ENCODE results near the gene CPSF4.
"Not testable (repeated sequence)": the region's sequence is repeated elsewhere in the genome, so short reads cannot be mapped to it uniquely, and the experiment has no call there.

The CPSF4 gene

DNA sequence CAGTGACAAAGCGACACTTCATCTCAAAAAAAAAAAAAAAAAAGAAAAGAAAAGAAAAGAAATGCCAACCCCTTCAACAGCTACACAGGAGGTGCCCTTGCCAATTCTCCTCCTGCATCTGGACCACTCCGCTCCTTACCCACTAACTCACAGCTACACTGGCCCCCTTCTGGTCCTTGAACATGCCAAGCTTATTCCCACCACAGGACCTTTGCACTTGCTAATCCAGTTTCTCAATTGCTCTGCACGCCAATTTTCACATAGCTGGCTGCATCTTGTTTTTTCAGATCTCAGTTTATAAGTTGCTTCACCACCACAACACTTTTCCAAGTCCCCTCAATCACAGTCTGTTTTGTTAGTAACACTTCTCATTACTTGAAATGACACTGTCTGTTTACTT, 35.9 kb upstream of the CPSF4 start:
- Mint-ChIP-seq H3K4me3 (no peak overlapping the region), H3K27me3 (no peaks in the 10 kb centered on the region), H3K4me1 (ENCODE audit: low read depth) (peaks cover 34% of the 10 kb centered on the region), H3K9me3 (ENCODE audit: low read depth) (no peaks in the 10 kb centered on the region), H3K27ac (peak overlapping the region; percentile 4), H3K36me3 (peaks cover 6% of the 10 kb centered on the region)

DNA sequence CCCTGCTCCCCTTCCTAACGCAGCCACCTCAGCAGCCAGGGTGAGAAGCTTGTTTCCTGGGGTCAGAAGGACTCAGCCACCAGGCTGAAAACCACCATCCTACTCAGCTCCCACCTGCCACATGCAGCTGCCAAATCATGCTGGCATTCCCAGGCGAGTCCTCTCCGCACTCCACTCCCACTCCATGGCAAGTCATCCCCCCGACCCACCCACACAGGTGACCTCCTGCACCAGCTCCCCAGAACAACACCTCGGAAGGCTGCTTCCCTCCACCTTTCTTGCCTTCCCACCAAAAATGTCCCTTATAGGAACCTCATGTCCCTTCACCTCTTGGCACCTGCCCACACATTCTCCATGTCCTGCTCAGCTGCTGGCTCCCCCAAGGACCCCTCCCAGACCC, 35.0 kb upstream of the CPSF4 start:
- Mint-ChIP-seq H3K4me3 (no peak overlapping the region), H3K36me3 (peaks cover 5% of the 10 kb centered on the region), H3K27me3 (no peaks in the 10 kb centered on the region), H3K9me3 (ENCODE audit: low read depth) (no peaks in the 10 kb centered on the region), H3K27ac (peak overlapping the region; percentile 77), H3K4me1 (ENCODE audit: low read depth) (peaks cover 34% of the 10 kb centered on the region)

DNA sequence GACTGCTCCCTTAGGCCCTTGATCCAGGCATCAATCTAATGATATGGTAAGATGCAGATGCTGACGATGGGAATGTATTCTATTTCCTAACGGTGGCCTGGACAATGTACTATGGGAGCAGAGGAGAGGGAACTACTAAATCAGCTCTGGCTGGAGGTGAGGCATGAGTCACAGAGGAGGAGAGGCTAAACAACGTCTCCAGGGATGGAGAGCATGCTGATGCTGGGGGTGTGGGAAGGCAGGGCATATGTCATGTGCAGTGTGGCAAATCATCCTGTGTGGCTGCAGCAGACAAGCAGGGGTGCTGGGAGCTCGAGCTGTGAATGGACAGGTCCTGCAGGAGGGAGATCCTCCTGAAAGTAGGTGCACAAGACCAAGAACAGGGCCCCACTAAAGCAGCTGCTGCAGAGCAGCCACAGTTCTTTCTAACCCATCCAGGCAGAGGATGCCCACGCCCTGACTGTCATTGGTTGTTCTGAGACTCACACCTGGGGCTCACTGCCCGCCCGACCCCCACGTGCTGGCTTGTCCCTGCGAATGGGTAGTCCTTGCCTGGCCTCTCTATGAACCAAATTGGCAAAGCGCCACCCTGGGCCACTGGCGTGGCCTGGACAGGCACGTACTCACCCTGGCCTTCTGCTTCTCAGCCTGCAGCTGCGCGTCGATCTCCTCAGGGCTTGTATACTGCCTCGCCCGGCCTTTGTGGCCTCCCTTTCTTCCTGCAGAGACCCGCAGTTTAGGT, 34.3 kb upstream of the CPSF4 start:
- Mint-ChIP-seq H3K4me3 (no peak overlapping the region), H3K9me3 (ENCODE audit: low read depth) (no peaks in the 10 kb centered on the region), H3K4me1 (ENCODE audit: low read depth) (peaks cover 34% of the 10 kb centered on the region), H3K27ac (peak overlapping the region; percentile 77), H3K27me3 (no peaks in the 10 kb centered on the region), H3K36me3 (peaks cover 4% of the 10 kb centered on the region)

DNA sequence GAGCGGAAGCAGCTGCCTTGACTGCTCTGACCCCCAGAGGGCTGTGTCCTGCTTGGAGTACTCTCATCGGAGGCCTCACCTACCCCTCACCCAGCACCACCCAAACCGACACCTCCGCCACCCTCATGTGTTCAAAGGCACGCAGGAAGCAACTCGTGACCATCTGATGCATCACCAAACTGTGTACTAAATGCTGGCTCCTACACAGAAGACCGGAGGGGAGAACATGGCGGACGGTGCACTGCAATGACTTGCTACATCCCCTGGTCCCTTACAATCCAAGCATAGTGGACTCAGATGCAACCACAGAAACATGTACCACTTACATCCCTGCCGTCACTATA, 33.8 kb upstream of the CPSF4 start:
- peak overlapping the region; percentile 28 for H3K27ac Mint-ChIP-seq
- peaks cover 37% of the 10 kb centered on the region for H3K4me1 Mint-ChIP-seq (ENCODE audit: low read depth)
- H3K4me3 Mint-ChIP-seq: no peak overlapping the region
- no peaks in the 10 kb centered on the region for H3K9me3 Mint-ChIP-seq (ENCODE audit: low read depth)
- no peaks in the 10 kb centered on the region for H3K27me3 Mint-ChIP-seq
- peaks cover 4% of the 10 kb centered on the region for H3K36me3 Mint-ChIP-seq

DNA sequence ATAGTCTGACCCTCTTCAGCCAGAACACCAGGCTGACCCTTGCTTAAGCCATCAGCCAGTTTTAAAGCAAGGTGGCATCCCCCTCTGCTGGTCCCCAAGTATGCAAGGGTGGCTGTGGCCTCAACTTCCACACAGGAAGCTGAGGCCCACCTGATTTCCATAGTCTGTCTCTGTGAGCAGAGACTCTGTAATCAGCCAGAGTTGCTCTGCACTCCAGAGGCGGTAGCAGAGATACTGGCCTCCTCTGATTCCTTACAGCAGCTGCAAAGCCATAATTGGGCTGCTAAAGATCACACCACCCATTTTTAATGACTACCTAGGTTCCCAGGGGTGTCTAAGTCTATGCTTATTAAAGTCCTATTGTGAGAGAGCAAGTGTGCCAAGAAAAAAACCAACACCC, 32.2 kb upstream of the CPSF4 start:
- Mint-ChIP-seq H3K27ac (peak overlapping the region; percentile 99), H3K36me3 (peaks cover 4% of the 10 kb centered on the region), H3K4me3 (peak overlapping the region; percentile 97), H3K9me3 (ENCODE audit: low read depth) (no peaks in the 10 kb centered on the region), H3K27me3 (no peaks in the 10 kb centered on the region), H3K4me1 (ENCODE audit: low read depth) (peaks cover 49% of the 10 kb centered on the region)

DNA sequence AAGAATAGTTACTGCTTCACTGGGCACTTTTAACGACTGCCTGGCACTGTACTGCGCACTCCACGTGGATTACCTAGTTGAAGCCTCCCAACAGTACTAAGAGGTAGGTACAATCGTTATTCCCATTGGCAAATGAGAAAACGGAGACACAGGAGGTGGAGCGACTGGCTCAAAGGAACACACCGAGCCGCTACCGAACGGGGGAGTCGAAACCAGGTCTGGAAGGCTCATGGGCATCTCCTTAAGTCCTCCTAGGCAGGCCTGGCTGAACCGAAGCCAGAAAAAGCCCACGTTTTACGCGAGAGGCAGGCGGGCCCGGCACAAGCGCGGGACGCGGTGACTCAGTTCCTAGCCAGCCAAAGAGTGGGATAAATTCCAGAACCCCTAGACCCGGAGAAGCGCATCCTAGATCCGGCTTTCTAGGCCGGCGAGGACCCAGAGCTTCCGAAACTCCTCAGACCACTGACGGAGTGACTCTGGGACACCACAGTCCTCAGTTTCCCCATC, 30.8 kb upstream of the CPSF4 start:
- Mint-ChIP-seq H3K4me3 (peak overlapping the region; percentile 97), H3K9me3 (ENCODE audit: low read depth) (no peaks in the 10 kb centered on the region), H3K36me3 (peaks cover 2% of the 10 kb centered on the region), H3K4me1 (ENCODE audit: low read depth) (peaks cover 54% of the 10 kb centered on the region), H3K27ac (peak overlapping the region; percentile 99), H3K27me3 (no peaks in the 10 kb centered on the region)

DNA sequence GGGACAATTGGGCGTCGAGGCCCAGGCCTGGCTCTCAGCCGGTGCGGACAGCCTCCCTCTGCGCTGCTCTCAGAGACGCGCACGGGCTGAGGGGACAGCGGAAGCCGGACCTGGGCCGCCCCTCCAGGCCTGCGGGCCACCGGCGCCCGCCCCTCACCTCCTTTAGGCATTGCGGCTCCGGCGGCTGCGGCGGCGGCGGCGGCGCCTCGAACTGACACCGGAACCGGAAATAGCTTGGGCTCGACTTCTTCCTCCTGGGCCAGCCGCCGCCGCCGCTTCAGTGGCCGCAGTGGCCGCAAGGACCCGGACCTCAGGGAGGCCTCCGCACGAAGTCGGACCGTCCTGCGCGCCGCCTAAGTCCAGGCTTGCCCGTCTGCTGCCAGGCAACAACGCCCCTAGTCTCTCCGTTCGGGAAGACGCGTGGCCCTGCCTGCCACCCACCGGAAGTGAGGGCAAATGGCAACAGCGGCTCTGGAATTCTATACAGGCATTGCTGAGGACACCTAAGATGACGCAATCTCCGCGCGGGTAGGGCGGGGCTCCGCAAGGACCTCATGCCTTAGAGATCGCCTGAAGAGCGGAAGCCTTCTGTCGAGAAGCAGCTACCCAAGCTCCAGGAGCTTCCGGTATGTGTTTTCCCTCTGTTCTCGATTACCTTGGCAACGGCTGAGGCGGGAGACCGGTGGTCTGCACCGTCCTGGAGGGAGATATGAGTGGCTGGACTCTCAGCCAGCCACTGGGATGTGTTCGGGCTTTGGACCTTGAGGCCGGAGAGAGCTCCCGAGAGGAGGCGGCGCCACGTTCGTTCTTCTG, 30.2 kb upstream of the CPSF4 start, which contains the start of the genes BUD31 and PDAP1:
BUD31 (plus strand) TSS at position 591 of the 813 bp plus-strand sequence. CDS start 2,124 bp downstream, outside the sequence.
PDAP1 (minus strand) TSS at position 219 of the 813 bp plus-strand sequence; CDS start at position 170, 49 bp downstream.
- Mint-ChIP-seq H3K4me3 (peak within 1 kb of the TSS; percentile 97), H3K27ac (peak within 1 kb of the TSS; percentile 99), H3K36me3 (peaks cover 2% of the 10 kb centered on the region), H3K9me3 (ENCODE audit: low read depth) (no peaks in the 10 kb centered on the region), H3K4me1 (ENCODE audit: low read depth) (peaks cover 56% of the 10 kb centered on the region), H3K27me3 (no peaks in the 10 kb centered on the region)

DNA sequence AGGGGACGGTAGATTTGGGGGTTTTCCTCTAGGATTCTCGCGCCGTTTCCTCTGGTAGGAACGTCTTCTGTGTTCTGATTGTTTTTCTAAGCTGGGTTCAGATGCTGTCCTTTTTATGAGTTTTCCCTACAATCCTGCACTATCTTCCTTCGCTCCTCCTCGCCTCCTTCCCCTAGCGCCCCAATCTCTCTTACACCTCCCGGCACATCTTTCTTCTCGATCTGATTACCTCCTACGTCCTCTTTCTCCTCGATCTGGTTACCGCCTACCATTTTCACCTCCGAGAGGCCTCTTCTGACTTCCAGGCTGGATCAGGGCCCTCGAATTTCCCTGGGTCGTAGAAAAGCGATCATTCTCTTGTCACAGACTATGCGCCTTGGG, 29.6 kb upstream of the CPSF4 start:
- H3K27ac Mint-ChIP-seq: peak overlapping the region; percentile 99
- H3K4me1 Mint-ChIP-seq (ENCODE audit: low read depth): peaks cover 51% of the 10 kb centered on the region
- peak overlapping the region; percentile 97 for H3K4me3 Mint-ChIP-seq
- no peaks in the 10 kb centered on the region for H3K9me3 Mint-ChIP-seq (ENCODE audit: low read depth)
- peaks cover 2% of the 10 kb centered on the region for H3K36me3 Mint-ChIP-seq
- H3K27me3 Mint-ChIP-seq: no peaks in the 10 kb centered on the region

DNA sequence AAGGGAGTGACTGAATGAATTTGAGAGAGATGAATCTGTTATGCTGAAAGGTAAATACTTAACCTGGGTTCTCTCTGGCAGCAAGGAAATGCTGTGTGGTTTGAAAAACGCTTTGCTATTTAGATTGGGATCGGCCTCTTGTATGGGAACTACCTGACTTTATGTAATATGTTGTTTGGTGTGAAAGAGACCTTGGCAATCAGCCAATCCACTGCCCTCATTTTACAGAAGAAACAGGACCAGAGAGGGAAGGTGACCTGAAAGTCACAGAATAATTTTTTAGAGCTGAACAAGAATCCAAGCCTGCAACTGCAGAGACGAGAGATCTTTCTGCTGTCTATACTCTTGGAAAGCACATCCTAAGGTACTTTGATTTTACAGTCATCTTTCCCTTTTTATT, 28.9 kb upstream of the CPSF4 start:
- H3K27ac Mint-ChIP-seq: peak overlapping the region; percentile 99
- no peaks in the 10 kb centered on the region for H3K27me3 Mint-ChIP-seq
- peak overlapping the region; percentile 97 for H3K4me3 Mint-ChIP-seq
- H3K9me3 Mint-ChIP-seq (ENCODE audit: low read depth): no peaks in the 10 kb centered on the region
- peaks cover 2% of the 10 kb centered on the region for H3K36me3 Mint-ChIP-seq
- H3K4me1 Mint-ChIP-seq (ENCODE audit: low read depth): peaks cover 50% of the 10 kb centered on the region

DNA sequence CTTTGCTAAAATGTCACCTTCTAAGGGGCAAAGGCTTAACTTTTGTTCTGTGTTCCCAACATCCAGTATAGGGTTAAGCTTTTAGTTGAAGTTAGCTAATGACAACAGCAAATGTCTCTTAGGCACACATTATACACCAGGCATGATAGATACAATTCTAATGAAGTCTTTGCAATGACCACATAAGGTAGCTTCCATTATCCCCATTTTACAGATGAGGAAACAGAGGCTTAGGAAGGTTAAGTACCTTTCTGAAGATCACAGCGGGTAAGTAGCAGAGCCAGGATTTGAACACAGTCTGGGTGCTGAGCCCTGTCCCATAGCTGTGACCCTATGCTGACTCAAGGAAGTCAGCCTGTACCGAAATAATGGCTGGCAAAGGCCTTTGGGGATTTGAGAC, 28.1 kb upstream of the CPSF4 start:
- peaks cover 2% of the 10 kb centered on the region for H3K36me3 Mint-ChIP-seq
- no peaks in the 10 kb centered on the region for H3K9me3 Mint-ChIP-seq (ENCODE audit: low read depth)
- peak overlapping the region; percentile 97 for H3K4me3 Mint-ChIP-seq
- peak overlapping the region; percentile 71 for H3K27ac Mint-ChIP-seq
- peaks cover 45% of the 10 kb centered on the region for H3K4me1 Mint-ChIP-seq (ENCODE audit: low read depth)
- H3K27me3 Mint-ChIP-seq: no peaks in the 10 kb centered on the region

DNA sequence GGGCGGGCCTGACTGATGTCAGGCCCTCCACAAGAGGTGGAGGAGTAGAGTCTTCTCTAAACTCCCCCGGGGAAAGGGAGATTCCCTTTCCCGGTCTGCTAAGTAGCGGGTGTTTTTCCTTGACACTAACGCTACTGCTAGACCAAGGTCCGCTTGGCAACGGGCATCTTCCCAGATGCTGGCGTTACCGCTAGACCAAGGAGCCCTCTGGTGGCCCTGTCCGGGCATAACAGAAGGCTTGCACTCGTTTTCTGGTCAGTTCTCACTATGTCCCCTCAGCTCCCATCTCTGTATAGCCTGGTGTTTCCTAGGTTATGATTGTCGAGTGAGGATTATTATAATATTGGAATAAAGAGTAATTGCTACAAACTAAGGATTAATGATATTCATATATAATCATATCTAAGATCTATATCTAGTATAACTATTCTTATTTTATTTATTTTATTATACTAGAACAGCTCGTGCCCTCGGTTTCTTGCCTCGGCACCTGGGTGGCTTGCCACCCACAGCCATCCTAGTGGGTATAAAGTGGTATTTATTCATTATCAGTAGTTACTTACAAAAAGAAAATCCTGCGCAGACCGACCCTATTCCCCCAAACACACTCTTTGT, 23.1 kb upstream of the CPSF4 start:
- H3K4me1 Mint-ChIP-seq (ENCODE audit: low read depth): peaks cover 24% of the 10 kb centered on the region
- not testable (repeated sequence) for H3K27me3 Mint-ChIP-seq; H3K36me3 Mint-ChIP-seq; H3K4me3 Mint-ChIP-seq; H3K9me3 Mint-ChIP-seq (ENCODE audit: low read depth); H3K27ac Mint-ChIP-seq

DNA sequence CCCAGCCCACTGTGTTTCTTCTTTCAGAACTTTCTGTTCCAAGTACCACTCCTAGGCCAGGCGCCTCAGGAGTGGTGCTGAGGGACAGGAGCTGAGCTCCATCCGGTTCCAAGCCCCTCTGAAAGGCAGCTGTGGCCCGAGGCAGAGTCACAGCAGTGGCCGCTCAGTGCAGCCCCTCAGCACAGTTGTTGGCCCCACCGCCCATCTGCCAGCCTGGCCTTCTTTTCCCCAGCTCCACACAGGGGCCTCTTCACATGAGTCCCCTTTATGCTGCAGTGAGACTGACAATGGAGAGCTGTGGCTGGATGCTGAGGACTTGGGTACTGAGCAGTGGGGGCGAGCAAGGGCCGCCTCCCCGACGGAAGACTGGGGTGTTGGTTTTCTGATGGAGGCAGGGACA, 20.5 kb upstream of the CPSF4 start:
- Mint-ChIP-seq H3K27ac (no peak overlapping the region), H3K27me3 (no peaks in the 10 kb centered on the region), H3K9me3 (ENCODE audit: low read depth) (no peaks in the 10 kb centered on the region), H3K4me1 (ENCODE audit: low read depth) (peaks cover 7% of the 10 kb centered on the region), H3K4me3 (no peak overlapping the region), H3K36me3 (peaks cover 3% of the 10 kb centered on the region)

DNA sequence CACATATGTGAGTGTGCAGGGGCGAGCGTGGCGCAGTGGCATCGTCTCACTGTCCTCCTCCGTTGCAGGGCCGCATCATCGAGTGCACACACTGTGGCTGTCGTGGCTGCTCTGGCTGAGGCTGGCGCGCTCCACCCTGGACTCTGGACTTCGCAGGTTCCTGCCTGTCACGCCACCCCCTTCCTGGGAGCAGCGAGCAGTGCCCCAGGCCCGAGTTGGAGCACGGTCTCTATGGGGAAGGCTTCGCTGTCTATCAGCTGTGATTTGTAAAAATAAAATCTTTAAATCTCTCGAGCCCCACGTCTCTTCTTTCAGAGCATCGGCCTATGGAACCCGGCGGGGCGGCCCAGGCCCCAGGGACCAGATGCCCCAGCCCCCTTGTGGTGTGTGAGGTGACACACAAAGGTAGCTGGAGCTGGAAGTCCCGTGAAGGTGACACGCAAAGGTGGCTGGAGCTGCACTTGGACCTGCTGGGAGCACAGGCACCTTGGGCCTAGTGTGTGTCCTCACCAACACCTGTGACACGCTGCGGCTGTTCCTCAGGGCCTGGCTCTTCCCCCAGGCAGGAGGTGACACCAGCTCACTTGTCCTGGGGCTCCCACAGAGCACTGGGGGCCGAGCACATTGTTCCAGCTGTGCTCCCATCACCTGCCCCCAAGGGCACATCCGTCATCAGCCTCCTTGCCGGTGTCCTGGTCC, 19.3 kb upstream of the CPSF4 start:
- Mint-ChIP-seq H3K36me3 (peaks cover 3% of the 10 kb centered on the region), H3K9me3 (ENCODE audit: low read depth) (no peaks in the 10 kb centered on the region), H3K4me1 (ENCODE audit: low read depth) (peaks cover 6% of the 10 kb centered on the region), H3K27me3 (no peaks in the 10 kb centered on the region), H3K4me3 (no peak overlapping the region), H3K27ac (no peak overlapping the region)

DNA sequence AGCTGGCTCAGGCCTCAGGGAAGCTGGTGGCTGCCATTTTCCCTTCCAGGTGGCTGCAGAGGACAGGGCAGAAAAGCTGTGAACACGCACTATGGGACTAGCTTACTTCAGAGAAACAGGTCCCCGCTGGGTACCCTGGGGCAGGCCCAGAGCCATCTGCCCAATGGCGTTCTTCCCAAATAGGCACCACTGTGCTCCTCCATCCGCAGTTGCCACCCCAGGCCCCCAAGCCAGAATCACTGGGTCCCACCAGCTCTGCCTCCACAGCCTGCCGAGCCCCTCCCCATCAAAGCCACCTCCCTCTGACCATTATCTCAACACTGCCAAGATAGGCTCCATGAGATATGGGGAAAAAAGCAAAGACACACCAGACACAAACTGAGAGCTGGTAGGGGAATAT, 18.5 kb upstream of the CPSF4 start:
- no peaks in the 10 kb centered on the region for H3K27me3 Mint-ChIP-seq
- H3K4me1 Mint-ChIP-seq (ENCODE audit: low read depth): peaks cover 5% of the 10 kb centered on the region
- no peak overlapping the region for H3K27ac Mint-ChIP-seq
- no peak overlapping the region for H3K4me3 Mint-ChIP-seq
- H3K36me3 Mint-ChIP-seq: peaks cover 3% of the 10 kb centered on the region
- no peaks in the 10 kb centered on the region for H3K9me3 Mint-ChIP-seq (ENCODE audit: low read depth)

Data from activated naive CD8-positive, alpha-beta T cell (primary cell).